Activated CD4-positive, alpha-beta T cell treated with anti-CD3 and anti-CD28 coated beads, Interleukin-2, amount 50 U/mL, for 4 hours (primary cell): Measurements from ENCODE around the gene GPBAR1.

Experiments
- DNase-seq, 2 experiments: peaks; one replicate each; pipeline ENCODE4 v3.0.0-alpha.2; 2020

The GPBAR1 gene

DNA sequence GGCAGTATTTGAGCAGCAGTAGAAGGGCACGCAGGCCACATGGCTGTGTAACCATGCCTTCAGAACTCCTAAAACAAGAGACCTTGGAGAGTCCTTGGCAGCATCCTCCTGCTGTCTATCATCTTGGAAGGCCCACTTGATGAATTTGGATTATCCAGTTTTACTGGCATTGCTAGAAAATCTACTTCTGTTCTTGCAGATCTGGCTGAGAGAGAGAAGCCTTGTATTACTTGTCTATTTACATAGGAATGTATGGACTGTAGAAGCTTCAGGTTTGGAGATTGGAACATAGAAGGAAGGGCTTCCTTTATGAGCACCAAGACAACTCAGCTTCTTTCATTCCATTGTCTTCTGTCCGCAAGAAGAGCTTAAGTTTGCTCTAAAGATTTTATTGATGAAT lies 16.1 kb upstream of the GPBAR1 start:
- no peak for DNase-seq

DNA sequence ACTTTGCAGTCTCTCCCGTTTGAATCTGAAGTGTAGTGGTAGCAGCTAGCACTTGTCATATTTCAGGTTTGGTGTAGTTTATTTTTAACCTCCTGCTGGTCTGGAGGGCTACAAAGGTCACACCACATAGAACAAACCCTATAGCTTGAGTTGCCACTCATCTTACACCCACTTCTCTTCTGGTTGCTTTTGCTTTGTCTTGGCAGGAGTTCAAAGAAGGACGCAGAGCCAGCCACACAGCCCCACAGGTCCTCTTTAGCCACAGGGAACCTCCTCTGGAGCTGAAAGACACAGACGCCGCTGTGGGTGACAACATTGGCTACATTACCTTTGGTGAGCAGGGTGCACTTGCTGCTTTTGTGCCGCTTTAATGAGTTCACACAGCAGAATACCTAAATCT lies 15.6 kb upstream of the GPBAR1 start:
- DNase-seq = no peak

DNA sequence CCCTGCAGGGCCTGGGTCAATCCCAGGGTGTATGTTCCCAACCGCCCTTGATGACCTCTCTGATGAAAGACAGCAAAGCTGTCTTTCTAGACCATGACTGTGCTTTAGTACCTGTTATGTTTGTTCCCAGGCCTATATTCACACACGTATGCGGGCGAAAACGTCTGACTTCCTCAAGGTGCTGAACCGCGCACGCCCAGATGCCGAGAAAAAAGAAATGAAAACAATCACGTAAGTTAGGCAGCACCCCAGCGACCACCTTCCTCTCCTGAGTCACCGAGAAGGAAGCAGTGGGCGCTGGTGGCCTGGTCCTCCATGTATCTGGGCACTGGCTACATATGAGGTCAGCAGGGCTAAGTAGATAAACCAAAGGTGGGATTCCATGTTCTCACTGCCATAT lies 11.1 kb upstream of the GPBAR1 start:
- no peak for DNase-seq

DNA sequence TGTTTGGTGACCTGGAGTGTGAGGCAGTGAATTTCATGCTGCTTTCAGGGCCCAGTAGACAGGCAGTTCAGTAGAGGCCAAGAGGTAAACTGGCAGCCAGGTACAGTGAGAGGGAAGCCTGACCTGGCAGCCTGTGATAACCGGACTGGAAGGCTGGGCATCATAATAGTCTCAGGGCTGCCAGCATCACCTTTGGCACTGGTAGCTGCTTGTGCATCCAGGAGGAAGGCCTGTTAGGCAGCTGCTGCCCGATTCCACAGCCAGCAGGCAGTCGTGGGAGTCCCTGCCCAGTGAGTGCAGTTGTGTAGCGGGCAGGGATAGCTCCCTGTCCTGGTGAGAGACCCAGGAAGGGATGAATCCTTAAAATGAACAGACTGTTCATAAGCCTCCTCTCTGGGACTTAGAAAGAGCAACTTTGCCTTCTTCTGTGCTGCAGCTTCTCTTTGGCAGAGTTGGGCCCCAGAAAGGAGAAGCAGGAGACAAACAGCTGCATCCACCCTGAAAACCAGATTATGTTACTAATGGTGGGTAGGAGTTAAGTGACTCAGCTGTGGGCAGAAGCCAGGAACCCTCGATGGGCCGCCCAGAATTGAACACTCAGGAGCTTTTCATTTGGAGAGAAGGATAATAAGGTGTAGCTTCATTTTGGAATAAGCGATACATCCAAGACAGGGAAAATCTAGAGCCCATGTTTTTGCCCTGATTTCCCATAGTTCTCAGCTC lies 8.1 kb upstream of the GPBAR1 start:
- no peak for DNase-seq

DNA sequence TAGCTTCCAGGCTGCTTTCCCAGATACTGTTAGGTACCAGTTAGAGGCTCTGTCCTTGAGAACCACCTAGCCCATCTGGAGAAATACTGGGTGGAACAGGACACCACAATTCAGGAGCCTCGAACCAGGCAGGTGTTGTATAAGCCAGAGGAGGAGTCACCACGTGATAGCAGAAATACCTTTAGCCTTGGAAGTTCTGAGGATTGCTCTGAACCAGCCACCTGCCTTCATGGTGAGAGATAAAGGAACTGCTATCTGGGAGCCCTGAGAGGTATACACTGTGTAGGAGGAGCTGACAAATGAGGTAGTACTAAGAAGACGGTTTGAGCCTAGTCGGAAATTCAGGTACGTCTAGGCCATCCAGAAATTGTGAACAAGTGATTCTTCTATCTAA lies 7.6 kb upstream of the GPBAR1 start:
- DNase-seq = no peak

DNA sequence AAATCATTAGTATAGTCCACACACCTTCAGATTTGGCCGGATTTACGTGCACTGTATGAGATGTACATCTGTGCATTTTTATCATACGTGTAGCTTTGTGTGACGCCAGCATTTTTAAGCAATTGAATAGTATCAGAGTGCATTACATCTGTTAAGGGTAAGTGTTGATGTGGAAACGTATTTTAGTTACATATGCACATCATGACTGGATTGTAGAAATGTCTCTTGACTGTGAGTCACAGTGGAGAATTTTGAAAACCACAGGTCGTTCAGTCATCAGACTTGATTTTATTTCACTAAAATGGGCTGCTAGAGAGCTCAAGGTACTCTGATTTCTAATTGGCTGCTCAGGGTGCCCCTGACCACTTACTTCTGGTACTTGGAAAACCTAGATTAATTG lies 5.4 kb upstream of the GPBAR1 start:
- DNase-seq = no peak

DNA sequence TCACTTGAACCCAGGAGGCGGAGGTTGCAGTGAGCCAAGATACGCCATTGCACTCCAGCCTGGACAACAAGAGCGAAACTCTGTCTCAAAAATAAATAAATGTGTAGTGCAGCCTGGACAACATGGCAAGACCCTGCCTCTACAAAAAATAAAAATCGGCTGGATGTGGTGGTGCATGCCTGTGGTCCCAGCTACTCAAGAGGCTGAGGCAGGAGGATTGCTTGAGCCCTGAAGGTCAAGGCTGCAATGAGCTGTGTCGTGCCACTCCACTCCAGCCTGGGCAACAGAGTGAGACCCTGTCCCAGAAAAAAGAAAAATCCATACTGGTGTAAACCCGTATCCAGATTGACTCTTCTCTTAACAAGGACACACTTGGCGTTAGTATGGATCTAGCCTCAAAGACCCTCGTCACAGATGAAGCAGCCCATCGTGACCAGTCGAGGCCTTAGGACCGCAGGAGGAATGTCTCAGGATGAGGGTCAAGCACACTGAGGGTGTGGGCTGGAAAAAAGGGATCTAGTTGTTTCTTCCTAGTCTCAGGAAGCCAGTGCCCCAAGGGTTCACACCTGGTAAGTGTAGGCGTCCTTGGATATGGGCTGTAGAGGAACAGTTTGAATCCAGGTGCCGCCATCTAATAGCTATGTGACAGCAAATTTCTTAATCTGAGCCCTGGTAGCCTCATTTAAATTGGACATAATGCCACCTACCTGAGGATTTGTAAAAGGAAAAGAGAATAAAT lies 4.0 kb upstream of the GPBAR1 start:
- no peak for DNase-seq

DNA sequence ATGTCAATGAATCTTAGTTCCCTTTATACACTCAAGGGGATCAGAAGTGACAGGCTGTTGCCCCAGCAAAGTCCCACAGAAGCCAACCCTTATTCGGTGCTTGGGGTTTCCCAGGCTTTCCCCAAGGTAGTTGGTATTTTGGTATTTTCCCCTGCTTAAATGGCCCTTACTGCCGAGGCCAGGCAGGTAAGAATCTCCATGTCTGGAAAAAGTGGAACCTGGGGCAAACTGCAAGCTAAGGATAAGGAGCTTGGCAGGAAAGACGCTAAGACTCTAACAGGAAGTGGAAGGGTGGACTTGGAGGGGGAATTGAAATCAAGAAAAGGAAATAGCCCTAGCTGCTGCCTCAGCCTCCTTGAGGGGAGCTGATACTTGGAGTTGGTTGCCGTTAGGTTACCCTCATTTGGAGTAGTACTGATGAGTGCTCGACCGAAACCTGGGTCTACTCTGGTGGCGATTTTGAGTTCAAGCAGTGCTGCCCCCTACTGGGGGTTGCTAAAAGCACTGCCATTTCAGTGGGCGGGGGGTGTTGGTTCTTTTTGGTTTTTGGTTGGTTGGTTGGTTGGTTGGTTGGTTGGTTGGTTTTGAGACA lies 3.3 kb upstream of the GPBAR1 start:
- peak; percentile 56 to 57 for DNase-seq

DNA sequence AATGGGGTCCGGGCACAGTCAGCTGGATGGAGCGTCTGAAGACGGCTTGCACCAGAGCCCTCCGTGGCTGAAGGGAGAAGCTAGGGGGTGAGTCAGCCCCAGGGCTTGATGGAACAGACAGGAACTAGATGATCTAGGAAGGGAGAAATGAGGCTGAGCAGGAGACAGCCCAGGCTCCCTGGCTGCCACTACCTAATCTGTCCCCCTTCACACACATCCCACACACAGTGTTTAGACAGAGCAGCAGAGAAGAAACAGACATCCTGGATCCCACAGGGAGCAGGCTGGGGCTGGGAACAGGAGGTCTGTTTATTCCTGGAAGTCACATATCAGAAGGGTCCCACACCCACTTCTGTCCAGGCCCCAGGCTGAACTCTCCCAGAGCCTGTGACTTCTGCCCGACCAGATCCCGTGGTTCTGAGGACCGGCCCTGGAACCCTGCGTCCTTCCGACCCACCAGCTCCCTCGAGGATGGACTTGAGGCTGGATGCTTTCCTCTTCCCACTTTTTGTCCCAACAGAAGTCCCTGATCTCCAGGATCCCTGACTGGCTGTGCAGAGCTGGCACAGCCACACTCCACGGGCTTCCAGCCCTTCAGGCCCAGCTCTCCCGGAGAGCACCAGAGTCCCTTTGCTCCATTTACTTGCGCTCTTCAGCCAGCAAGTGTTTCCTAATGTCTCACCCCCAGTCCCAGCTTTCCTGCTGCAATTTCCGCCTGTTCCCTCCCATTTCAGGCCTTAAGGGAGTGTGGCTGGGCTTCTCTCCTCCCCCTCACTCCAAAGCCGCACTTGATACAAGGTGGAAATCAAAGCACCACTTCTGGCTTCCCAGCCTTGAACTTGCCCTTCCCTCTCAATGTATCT lies 1.5 kb upstream of the GPBAR1 start:
- DNase-seq = no peak

DNA sequence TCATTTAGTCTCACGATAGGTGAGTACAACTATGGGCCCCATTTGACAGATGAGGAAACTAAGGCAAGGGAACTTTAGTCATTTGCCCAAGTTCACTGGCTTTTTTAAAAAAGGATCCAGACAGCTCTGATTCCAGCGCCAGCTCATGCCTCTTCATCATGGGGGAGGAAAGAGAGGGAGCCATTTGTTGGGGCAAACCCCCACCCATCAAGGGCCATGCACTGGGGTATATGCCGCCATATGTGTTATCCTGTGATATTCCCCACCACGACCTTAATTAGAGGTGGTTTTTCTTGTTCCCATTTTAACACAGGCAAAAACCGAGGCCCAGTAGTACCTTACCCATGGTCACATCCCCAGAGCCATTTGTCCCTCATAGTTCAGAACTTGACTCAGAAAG lies 649 bp upstream of the GPBAR1 start:
- no peak for DNase-seq

DNA sequence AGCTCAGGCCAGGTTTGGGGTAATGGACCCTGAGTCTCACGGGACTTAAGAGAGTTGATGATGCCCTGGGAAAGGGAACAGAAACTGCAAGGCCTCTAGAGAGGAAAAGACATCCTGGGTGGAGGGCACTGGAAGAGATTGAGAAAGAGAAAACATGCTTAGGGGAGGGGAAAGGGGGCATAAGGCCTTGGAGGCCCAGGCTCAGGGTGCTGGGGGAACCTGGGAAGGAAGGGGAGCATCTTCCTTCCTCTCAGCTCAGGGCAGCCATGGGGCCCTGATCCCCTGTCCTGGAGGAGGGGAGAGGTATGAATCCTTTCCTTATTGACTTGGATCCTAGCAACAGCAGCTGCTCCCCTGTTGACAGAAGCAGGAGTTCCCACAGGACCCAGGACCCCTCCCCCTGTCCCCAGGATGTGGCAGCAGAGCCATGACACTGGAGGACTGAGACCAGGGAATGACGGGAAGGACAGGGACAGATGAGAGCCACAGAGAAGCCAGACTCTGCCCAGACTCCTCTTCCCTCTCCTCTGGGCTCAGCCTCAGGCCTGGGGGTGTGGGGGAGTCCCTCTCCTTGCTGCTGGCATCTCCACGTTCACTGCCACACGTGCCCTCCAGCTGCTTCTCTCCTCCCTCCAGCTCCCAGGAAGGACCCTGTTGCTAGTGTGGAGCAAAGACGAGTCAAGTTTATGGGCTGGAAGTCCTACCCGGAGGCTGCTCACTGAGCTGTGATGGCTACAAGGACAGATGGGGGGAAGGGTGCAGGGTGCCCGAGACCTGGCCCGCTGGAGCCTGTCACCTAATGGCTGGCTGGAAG lies 815 bp downstream of the GPBAR1 start:
- DNase-seq = no peak

DNA sequence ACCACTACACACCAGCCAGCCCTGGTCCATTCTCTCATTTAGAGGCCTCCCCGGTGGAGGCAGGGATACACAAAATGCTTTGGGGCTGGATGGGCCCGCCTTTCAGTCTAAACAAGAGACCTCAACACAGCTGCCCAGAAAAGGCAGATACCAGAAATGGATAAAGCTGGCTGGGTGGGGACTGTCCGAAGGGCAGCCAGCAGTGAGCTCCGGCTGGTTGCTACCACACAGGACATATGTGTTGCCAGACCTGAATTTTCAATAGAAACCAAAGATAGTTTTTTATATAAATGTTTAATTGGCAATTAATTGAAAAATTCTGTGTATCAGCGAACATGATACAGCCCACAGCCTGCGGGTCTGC lies 1.4 kb downstream of the GPBAR1 start:
- no peak for DNase-seq

DNA sequence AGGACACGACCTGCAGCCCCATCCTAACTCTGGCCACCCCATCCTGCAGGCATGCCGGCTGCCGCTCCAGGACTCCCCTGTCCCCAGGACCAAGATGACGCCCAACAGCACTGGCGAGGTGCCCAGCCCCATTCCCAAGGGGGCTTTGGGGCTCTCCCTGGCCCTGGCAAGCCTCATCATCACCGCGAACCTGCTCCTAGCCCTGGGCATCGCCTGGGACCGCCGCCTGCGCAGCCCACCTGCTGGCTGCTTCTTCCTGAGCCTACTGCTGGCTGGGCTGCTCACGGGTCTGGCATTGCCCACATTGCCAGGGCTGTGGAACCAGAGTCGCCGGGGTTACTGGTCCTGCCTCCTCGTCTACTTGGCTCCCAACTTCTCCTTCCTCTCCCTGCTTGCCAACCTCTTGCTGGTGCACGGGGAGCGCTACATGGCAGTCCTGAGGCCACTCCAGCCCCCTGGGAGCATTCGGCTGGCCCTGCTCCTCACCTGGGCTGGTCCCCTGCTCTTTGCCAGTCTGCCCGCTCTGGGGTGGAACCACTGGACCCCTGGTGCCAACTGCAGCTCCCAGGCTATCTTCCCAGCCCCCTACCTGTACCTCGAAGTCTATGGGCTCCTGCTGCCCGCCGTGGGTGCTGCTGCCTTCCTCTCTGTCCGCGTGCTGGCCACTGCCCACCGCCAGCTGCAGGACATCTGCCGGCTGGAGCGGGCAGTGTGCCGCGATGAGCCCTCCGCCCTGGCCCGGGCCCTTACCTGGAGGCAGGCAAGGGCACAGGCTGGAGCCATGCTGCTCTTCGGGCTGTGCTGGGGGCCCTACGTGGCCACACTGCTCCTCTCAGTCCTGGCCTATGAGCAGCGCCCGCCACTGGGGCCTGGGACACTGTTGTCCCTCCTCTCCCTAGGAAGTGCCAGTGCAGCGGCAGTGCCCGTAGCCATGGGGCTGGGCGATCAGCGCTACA lies 2.1 kb downstream of the GPBAR1 start:
- DNase-seq = no peak

DNA sequence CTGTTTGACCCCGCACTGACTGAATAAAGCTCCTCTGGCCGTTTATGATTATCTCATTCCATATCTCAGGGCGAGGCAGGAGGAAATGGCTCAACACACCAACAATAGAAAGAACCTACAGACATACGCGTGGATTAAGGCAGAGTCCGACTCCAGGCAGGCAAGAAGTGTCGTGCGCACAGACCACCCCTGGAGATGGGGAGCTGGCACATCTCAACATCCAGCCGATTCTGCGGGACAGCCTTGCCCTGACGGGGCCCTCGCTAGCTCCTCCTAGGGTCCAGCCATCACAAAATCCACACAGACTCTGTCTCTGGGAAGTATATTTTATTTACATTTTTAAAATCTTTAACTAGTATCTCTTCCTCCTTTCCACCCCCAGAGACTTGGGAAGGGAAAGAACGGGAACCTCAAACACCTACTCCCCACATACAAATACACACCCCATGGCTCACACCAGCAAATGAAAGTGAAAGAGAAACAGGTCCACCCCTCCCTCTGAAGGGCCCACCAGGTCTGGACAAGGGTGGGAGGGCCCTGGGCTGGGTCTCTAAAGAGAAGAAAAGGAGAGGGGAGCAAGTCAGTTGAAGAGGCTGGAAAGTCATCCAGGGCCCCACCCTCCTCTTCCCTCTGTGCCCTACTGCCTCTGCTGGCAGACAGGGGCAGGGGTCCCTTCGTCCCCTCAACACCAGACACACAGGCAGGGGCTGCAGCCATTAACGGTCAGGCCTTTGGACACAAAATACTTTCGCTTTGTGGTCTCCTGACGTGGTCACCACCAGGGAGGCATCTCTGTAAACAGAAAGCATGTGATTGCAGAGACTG lies 3.2 kb downstream of the GPBAR1 start:
- DNase-seq = no peak

DNA sequence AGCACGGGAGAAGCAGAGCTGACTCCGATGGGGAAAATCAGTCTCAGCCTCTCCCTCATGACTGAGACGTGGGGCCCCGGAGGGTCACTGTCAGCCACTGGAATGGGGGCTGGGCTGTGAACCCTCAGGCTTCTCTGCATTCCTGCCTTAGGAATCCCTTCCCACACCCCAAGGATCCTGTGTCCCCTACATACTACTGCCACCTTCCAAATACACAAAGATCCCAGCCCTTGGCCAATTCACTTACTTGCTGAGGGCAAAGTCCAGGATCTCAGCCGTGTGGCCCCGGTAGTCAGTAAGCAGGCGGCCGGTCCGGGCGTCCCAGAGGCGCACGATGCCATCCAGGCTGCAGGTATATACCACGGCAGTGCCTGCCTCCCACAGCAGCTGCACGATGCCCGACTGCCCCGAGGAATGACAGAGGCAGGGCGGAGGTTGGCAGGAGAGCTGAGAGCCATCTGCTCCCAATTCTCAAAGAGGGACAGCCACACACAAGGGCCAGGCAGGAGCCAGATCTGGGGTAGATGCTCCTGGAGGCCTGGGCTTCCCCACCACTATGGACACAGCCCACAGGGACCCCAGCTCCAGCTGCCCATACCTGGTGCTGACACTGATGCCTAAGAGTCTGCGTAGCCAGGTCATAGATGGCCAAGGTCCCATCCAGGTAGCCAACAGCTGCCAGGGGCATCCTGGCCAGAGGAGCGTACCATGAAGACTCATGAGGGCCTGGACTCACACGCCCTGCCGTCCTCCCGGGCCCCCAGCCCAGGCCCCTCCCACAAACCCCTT lies 4.2 kb downstream of the GPBAR1 start:
- no peak for DNase-seq

DNA sequence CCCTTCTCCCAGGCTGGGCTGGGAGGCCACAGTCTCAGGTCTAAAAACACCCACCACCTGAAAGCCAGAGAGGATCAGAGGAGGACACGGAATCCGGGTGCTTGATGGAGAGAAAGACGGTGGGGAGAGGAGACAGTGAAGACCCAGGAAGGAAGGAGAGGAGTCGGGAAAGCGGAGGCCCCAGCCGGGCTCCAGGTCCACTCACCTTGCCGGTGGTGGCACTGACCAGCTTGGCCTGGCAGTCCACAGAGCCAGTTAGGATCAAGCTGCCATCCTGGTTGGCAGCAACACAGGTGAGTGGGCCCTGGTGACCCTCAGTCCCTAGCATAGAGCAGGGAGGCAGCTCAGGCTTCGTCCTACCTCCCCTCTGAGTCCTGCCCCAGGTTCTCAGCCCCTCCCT lies 4.8 kb downstream of the GPBAR1 start:
- DNase-seq = no peak

DNA sequence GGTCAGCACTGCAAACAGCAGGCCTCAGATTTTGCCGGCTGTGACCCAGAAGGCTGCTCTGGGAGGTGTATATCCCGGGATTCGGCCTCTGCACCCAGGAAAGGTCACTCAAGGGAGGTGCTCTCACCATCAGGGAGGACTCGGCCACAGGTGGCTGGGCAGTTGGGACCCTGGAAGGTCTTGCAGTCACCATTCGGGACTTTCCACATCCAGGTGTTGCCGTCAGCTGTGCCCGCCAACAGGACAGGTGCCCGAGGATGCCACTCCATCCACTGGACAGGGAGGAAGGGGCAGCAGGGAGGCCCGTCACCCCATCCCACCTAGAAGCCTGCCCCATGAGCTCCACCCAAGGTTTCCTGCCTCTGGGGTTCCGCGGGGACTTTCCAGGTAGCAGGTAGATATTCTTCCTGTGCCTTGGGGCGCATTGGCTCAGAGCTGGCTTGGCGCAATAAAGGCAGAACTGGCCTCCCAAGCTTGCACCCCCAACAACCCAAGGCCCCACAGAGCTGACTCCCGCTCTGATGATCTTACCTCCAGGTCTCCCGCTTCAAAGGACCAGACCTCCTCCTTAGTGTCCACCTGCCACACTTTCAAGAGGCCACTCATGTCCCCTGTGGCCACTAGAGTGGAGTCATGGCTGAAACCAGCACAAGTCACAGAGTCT lies 5.6 kb downstream of the GPBAR1 start:
- no peak for DNase-seq

DNA sequence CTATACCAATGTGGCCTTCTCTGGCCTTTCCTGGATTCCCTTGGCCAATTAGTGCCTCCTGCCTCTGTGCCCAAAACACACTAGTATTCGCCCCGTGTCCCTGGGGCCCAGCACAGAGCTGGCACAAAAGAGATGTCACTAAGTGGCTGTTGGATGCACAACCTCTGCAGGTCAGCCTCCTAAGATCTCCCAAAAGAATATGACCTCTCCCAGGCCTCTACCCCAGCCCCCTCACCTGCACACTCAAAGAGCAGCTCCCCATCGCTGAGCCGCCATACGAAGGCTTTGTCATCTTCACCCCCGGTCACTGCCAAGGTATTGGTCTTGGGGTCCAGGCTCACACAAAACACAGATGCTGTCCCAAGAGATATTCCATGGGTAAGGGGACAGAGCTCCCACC lies 6.4 kb downstream of the GPBAR1 start:
- DNase-seq = no peak
